GM12872 (cell line): Measurements from ENCODE around the gene NUAK1.

ENCODE experiments used
- CTCF ChIP-seq: IDR thresholded peaks from 3 replicates; pipeline ENCODE4 v1.5.1; 2011; ENCODE audit warnings: low read depth, mild to moderate bottlenecking, low read length, moderate library complexity; ENCODE audit not compliant: insufficient read depth

The NUAK1 gene

GRCh38 chr12:106074706-106075392, 63.9 kb downstream of the NUAK1 start:
- TF ChIP-seq CTCF = no peak

- TF ChIP-seq CTCF = no peak
Measured at GRCh38 chr12:106074361-106074705, 64.4 kb downstream of the NUAK1 start.

GRCh38 chr12:106073179-106073578, 65.6 kb downstream of the NUAK1 start:
- TF ChIP-seq CTCF = no peak

- TF ChIP-seq CTCF = no peak
Measured at GRCh38 chr12:106072751-106073150, 66.0 kb downstream of the NUAK1 start.

GRCh38 chr12:106071686-106072085, 67.1 kb downstream of the NUAK1 start:
- TF ChIP-seq CTCF = no peak

- TF ChIP-seq CTCF = no peak
Measured at GRCh38 chr12:106070611-106071010, 68.1 kb downstream of the NUAK1 start.

GRCh38 chr12:106070147-106070546, 68.6 kb downstream of the NUAK1 start:
- TF ChIP-seq CTCF = no peak
